NCI-H2227 (cell line): ENCODE results near the gene ABCC12.
"Not testable (repeated sequence)": the region's sequence is repeated elsewhere in the genome, so short reads cannot be mapped to it uniquely, and the experiment has no call there.

Source experiments
- DNase-seq: peaks from one replicate; lab custom pipeline; 2025; ENCODE audit not compliant: unreplicated experiment; lab: John Stamatoyannopoulos, UW

Gene ABCC12

DNA sequence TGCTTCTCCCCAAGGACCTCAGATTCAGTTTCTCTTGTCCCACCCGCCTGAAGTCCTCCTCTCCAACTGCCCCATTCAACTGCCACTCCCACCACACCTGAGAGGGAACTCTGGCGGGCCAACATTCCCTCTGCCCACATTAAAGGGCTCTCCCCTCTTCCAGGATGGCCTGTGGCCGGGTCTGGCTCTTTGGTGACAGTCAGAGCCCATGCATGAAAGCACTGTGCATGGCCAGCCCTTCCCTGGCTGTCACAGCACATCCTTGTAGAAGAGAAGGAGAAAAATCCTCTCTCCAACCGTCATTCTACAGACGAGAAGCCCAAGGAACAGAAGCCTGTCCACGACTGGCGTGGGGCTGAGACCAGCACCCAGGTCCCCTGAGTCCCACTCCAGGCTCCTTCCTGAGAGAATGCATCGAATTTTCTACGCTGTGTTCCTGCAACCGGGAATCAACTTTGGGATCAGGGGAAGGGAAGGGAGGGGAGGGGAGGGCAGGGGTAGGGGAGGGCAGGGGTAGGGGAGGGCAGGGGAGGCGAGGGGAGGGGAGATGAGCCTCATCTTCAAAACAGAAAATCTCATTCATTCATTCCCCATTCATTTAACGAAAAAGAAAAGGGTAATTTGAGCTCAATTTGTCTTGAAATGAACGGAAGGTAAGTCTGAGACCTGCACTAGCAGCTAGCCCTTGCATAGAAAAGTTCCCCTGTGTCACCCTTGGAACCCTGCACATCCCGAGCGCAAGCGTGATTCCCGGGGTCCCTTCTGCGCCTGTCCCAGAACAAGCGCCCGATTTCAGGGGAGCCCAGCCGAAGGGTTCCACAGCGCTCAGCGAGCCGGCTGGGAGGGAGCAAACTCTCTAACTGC, at the start of gene ABCC12:
Gene ABCC12 (minus strand): TSS at position 68 of the 864 bp plus-strand sequence. CDS start 9,569 bp downstream, outside the sequence.
- no peak for DNase-seq

DNA sequence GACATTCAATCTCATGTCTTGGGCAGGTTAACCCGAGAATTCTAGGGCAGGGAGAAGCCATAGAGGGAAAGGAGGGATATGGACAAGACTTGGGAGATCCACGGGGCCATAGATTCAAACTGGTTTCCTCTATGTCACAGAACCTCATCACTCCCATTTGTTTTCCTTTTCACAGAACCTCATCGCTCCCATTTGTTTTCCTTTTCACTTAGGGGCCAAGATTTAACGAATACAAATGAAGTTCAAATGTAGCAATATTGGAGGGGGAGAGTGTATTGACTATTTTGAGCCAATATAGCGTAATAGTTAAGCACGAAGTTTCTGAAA, 49.0 kb upstream of the ABCC12 start:
- no peak for DNase-seq

DNA sequence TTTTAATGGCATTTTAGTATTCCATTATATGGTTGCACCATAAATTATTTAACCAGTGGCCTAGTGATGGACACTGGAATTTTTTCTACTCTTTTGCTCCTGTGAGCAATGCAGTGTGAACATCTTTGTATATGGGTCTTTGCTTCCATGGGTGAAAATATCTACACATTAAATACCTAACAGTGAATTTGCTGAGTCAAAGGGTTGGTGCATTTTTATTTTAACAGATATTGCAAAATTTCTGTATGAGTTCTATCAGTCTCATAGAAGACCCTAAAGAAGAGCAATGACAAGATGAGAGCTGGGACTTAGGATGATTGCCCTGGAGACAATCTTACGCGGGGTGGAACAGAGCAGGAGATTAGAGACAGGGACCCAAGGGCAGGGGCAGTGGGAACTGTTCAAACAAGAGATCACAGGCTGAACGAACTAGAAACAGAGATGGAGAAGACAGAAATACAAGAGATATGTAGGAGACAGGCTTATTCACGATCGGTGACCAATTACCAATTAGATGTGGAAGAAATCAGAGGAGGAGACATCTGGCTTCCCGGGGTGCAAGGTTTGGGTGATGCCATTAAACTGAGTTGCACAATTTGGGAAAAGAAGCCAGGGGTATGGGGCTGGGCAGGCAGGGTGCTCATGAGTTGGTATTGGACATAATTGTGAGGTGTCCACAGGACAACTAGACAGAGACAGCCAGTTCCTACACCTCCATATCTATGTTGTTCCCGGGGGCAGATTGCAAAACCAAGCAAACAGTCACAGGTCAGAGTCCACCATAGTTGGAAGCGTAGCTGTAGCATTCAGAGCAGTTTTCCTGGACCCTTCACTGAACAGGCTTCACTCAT, 48.4 kb upstream of the ABCC12 start:
- DNase-seq, result no peak

DNA sequence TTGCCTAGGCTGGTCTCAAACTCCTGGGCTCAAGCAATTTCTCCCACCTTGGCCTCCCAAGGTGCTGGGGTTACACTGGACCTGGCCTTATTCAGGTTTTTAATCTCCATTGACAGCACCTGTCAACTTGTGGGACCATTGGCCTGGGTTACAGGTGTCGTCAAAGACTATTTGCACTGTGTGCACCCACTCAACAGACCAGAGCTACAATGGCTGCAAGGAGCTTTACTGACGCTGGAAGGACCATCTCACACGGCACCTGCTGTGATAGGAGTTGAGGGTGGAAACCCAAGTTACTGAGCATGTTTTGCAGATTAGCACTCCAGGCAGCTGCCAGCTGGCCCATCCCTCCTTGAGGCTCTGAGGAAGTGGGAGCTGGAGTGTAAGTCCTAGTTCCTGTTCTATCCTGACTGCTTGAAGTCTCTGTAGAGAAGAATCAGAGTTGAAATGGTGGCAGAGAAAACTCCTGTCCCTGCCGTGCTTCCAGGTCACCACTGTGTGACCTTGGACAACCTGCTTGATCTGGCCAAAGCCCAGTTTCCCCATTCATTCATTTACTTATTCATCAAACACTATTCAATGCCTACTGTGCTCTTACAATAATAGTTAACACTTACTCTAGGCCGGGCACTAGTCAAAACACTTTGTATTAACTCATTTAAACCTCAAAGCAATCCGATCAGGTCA, 45.9 kb upstream of the ABCC12 start:
- no peak for DNase-seq

DNA sequence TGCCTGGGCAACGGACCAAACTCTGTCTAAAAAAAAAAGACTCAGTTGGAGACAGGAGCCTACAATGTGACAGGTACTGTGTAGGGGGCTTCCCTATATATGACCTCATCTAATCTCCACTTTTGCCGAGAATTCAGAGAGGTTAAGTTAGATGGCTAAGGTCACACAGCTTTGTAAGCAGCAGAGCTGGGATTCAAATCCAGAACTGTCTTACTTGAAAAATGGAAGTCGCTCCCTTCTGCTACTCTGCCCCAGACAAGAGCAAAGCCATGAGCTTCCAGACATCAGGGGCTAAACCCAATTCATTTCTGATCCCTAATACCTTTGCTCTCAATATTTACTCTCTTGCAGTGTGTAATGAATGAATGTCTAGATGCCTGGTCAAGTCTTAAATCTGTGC, 41.5 kb upstream of the ABCC12 start:
- DNase-seq, result no peak

DNA sequence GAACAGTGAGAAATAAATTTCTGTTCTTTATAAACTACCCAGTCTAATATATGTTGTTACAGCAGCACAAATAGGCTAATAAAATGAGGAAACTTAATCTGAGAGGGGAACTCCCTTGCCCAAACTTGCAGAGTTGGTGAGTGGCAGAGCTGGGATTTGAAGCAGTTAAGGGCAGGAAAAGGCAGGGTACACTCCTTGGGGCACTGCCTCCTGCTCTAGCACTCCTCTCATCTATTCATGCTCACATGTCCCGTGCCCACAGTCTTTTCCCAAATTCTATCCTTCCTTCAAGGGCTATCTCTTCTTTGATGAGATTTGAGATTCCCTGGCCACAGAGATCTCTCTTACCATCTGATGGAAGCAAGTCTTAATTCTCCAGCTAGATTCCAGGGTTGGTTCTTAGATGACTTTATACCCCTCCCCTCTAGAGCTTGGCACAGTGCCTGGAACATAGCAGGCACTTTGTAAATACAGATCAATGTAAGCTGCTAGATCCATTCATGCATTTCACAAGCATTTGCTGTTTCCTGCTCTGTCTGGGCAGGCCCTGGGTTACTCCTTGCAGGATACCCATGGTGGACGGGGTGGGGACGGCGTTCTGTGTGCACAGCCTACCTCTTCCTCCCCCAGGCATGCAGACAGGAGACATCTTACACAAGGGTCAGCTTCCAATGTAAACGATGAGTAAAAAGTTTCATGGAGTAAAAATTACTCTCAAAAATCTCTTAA, 39.2 kb upstream of the ABCC12 start:
- no peak for DNase-seq

DNA sequence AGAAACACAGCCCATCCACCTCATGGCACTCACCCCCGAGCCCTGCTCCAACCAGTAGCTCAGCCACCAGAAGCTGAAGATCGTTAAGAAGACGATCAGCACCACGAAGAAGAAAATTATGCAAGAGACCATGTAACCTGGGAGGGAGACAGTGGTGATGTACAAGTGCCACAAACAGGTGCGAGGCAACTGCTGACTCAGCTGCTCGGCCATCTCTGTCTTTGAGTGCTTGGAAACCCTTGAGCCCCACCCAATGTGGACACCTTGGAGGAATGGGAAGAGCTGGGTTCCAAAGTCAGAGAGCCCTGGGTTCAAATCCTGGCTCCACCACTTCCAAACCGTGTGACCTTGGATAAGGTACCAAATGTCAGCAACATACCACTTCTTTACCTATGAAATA, 38.1 kb upstream of the ABCC12 start:
- DNase-seq, result no peak

DNA sequence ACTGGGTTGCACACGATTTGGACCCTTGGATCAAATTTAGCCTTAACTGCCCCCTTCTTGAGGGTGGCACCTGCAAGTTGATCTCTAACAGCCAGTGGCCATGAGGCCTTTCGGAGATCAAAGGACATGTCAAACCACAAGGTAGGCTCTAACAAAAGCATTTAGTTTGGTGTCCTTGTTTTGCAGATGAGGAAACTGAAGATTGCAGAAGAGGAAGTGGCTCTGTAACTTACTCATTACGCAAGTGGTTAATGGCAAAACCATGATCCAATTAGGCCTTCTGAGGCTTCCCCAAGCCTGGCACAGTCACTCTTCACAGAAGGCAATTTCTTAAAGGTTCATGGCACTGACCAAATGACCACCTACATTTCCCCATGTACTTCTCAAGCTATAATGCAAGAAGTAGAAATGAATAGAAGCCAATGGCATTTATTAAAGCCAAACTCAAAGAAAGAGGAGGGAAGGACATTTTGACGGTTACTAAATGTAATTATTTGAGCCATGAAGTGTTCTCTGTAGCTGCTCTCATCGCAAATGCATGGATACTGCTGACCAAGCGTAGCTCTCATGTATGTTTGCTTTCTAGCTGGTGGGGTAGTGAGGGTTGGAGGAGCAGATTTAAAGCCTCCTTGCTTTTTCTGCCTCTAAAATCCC, 32.8 kb upstream of the ABCC12 start:
- DNase-seq, result no peak

DNA sequence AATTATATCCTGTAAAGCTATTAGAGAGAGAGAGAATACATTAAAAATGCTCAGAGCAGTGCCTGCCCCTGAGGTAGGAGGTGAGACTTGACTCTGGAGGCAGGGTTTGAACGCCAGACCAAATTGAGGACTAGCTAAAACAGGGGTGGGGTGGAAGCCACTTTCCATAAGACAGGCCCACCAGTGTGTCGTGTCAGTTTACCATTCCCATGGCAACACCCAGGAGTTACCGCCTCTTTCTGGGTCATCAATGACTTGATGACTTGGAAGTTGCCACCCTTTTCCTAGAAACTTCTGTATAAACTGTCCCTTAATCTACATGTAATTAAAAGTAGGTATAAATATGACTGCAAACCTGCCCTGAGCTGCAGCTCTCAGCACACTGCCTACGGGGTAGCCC, 32.0 kb upstream of the ABCC12 start:
- DNase-seq, result no peak

DNA sequence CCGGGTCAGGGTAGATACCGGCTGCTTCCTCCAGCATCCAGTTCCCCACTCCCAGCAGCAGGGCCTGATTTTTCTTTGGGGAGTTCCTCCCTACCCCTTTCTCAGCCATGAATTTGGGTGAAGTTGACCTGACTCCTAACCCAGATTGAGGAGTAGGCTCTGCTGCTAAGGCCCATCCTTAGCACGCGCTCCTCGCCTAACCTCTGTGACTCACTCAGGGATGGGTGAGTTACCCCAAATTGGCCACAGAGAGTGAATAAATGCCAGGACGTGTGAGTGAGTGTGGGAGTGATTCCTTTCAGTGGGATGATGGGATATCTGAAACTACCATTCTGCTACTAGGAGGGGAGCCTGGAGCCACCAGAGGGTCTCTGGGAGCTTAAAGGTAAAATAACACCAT, 28.9 kb upstream of the ABCC12 start:
- no peak for DNase-seq

DNA sequence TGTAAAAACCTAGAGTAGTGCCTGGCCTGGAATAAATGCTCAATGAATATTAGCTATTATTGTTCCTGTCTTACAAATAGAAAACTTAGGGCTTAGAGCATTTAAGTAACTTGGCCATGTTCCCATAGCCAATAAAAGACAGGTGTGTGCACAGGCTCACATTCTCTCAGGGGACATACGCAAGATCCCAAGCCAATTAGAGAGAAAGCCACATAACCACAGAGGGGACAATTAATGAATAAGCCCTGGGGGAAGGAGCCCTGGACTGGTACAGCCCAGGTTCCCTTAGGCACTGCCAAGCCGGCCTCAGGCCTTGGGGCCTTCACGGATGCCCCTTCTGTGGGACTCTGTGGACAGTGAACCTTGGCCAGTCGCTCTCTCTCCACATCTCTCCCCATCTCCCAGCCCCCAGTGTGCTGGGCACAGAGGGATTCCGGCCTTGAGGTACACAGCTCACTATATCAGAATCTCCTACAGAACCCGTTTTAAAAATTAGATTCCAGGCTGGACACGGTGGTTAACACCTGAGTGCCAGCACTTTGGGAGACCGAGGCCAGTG, 27.3 kb upstream of the ABCC12 start:
- no peak for DNase-seq

DNA sequence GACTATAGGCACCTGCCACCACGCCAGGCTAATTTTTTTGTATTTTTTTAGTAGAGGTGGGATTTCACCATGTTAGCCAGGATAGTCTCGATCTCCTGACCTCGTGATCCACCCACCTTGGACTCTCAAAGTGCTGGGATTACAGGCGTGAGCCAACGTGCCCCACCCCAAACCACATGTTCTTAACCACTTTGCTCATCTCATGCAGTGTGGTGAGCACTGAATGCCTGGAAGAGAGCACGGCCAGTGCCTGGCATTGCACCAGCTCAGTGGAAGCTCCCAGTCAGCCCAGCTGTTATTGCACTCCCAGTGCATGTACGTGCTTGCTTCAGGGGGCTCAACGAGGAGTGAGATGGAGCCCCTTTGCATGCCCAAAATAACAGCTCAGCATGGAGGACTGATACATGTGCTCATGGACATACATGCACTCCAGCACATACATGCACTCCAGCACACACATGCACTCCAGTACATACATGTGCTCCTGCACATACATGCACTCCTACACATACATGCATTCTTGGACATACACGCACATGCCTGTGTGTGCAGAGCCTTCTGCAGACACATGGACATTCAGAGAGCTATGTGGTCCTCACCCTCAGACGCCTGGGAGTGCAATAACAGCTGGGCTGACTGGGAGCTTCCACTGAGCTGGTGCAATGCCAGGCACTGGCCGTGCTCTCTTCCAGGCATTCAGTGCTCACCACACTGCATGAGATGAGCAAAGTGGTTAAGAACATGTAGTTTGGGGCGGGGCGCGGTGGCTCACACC, 26.1 kb upstream of the ABCC12 start:
- not testable (repeated sequence) for DNase-seq

DNA sequence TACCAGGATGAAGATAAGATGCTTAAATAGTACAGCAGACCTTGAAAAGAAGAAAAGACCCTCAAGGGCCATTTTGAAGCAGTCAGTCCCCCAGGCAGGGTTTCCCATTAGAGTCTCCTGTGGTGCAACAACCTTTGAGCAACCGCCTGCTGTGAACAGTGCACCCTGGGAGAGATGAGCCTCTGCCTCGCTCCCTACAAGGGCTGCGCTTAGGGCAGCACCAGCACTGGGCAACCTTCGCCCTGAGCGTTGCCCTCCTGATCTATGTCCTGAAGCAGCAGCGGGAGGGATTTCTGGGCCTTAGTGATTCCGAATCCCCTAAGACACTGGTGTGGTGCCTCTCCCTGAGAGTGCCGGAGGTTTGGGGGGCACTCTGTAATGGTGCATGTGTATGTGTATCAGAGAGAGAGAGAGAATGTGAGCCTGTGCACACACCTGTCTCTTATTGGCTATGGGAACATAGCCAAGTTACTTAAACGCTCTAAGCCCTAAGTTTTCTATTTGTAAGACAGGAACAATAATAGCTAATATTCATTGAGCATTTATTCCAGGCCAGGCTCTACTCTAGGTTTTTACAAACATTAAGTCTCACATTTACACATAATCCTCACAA, 25.2 kb upstream of the ABCC12 start:
- no peak for DNase-seq

DNA sequence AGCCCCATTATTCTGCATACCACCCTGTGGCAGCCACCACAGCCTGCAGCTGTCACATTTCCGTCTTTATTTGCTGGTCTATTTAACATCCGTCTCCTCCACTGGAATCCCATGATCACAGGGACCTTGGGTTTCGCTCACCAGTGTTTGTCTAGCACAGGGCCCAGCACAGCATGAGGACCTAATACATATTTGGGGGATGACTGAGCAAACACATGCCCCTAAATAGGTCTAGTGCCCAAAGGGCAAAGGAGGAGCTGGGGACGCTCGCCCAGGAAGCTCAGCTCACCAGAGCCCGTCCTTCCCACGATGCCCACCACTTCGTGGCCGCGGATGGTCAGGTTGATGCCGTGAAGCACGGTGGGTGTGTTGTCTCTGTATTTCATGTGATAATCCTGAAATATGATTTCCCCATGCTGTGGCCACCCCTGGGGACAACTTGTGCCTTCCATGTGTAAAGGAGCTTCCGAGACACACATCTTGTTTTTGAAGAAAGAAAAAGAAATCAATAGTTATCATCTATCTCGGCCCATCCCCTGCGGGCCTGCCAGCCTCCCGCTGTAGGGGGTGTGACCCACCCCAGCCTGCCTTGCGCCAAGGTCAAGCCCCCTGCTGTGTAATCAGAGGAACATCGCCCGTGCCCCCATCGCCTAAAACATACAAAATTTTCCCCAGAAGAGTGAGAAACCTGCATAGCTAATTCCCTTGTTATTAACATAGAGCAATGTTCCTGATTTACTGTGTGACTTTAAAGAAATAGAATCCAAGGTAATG, 21.0 kb upstream of the ABCC12 start:
- no peak for DNase-seq

DNA sequence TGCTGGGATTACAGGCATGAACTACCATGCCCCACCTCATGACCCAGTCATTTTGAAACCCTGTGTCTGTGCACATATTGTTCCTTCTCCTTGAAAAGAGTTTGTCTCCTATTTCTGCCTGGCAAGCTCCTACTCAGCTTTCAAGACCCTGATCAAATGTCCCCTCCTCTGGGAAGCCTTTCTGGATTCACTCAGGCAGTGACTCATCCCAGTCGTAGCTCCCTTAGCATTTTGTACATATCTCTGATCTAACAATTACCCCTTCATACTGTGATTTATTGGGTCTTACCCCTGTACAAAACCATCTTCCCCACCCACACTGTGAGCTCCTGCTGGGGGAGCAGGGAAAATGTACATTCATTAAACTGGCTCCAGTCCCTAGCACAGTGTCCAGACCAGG, 18.1 kb upstream of the ABCC12 start:
- DNase-seq, result no peak

DNA sequence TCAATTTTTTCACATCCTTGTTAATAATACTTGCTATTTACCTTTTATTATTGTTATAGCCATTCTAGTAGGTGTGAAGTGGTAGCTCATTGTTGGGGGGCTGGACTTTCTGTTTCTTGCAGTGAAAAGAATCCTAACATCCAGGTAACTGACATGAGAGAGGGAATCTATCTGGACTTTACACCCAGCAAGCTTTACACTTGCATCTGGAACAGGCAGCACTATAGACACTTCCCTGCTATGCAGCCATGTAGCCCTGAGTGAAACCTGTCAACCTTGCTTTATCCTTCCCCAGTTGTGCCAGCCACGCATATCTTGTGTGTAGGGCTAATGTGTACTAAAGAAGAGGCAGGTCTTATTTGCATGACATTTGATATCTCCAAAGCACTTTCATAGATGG, 16.9 kb upstream of the ABCC12 start:
- DNase-seq, result no peak

DNA sequence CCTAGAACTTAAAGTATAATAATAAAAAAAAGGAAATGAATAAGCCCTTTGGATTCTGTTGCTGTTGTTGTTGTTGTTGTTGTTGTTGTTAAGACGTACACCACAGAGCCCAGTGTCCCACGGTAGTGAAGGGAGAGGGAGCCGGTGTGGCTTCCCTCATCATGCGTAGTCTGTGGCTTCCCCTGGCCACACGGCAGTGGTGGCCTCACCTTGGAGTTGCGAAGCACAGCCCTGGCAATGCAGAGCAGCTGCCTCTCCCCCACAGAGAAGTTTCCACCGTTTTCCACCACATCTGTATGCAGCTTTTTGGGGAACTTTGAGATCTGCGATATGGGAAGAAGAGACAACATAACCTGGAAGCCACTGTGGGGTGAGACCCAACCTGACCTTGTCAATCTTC, 14.1 kb upstream of the ABCC12 start:
- DNase-seq, result no peak

DNA sequence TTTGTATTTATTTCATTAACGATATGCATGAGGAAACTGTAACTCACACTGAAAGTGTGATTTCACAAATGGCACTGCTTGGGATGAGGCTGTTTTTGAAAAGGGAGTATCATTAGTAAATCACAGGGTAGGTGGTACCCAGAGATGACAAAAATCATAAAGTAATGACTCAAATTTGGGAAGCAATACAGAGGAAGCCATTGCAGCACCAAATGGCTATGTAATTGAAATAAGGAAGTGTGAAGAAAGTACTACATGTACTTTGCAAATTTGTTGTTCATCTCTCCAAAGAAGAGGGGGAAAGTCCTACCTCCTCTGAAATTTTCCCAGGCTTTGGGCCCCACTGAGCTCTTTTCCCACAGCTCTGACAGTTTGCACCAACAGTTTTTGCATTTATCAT, 12.3 kb upstream of the ABCC12 start:
- no peak for DNase-seq
